AG09309 (cell line): ENCODE measurements around the gene PILRA.

Experiments
- DNase-seq: peaks from one replicate; pipeline ENCODE4 v3.0.0-alpha.2; 2010; ENCODE audit warnings: low read depth
- H3K4me3 ChIP-seq: 2 replicates; pipeline ENCODE4 v1.5.1; 2011; ENCODE audit warnings: mild to moderate bottlenecking, low read depth, low read length, moderate library complexity; ENCODE audit not compliant: control insufficient read depth
- TF ChIP-seq, protein P1 (sequence below): IDR thresholded peaks from 2 replicates; pipeline ENCODE4 v1.5.1; 2011; ENCODE audit warnings: mild to moderate bottlenecking, low read depth, low read length, inconsistent platforms; ENCODE audit not compliant: insufficient read depth, control insufficient read depth; ENCODE audit errors: missing control alignments

PILRA gene

DNA sequence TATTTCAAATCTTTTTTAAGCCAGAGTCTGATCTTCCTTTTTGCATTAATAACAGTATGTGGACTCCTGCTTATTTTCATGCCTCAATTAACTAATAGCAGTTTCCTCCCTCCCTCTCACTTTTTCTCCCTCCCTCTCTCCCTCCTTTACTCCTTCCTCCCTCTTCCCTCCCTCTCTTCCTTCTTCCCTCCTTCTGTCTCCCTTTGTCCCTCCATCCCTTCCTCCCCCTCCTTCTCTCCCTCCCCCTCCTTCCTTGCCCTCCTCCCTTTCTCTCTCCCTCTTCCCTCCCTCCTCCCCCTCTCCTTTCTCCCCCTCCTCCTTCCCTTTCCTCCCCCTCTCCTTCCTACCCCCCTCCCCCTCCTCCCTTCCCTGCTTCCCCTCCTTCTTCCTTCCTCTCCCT lies 53.2 kb downstream of the PILRA start:
- H3K4me3 ChIP-seq, result no peak overlapping the region
- DNase-seq, result no peak
- TF ChIP-seq, protein P1, sequence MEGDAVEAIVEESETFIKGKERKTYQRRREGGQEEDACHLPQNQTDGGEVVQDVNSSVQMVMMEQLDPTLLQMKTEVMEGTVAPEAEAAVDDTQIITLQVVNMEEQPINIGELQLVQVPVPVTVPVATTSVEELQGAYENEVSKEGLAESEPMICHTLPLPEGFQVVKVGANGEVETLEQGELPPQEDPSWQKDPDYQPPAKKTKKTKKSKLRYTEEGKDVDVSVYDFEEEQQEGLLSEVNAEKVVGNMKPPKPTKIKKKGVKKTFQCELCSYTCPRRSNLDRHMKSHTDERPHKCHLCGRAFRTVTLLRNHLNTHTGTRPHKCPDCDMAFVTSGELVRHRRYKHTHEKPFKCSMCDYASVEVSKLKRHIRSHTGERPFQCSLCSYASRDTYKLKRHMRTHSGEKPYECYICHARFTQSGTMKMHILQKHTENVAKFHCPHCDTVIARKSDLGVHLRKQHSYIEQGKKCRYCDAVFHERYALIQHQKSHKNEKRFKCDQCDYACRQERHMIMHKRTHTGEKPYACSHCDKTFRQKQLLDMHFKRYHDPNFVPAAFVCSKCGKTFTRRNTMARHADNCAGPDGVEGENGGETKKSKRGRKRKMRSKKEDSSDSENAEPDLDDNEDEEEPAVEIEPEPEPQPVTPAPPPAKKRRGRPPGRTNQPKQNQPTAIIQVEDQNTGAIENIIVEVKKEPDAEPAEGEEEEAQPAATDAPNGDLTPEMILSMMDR, result no peak

DNA sequence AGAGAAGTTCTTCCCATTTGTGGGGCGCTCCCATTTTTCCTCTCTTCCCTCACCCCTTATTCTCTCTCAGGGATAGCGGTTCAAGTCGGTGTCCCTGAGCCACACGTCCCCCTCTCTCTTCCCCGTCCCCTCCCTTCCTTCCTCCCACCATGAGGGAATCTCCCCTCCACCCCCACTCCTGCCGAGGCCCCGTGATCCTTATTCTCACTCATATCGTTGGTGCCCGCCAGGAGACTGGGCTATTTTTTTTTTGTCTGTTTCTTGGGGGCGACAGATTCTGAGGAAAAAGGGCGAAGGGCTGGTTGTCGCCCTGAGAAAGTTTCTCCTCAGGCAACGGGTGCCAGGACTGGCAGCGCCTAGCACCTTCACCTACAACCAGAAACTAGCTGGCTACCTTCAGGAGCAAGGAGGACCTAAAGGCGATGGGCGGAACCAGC lies 54.5 kb downstream of the PILRA start:
- no peak for DNase-seq
- H3K4me3 ChIP-seq, result peak overlapping the region; percentile 80
- TF ChIP-seq, protein P1, result no peak

GRCh38 chr7:100428199-100428966 lies 55.1 kb downstream of the PILRA start, which contains the start of gene ZCWPW1:
Gene ZCWPW1, minus strand, starts transcription at chr7:100428703. Its CDS starts 8,054 bp downstream, at chr7:100420649.
- peak within 1 kb of the TSS; percentile 80 for H3K4me3 ChIP-seq
- TF ChIP-seq, protein P1, result no peak
- peak; percentile 92 for DNase-seq

DNA sequence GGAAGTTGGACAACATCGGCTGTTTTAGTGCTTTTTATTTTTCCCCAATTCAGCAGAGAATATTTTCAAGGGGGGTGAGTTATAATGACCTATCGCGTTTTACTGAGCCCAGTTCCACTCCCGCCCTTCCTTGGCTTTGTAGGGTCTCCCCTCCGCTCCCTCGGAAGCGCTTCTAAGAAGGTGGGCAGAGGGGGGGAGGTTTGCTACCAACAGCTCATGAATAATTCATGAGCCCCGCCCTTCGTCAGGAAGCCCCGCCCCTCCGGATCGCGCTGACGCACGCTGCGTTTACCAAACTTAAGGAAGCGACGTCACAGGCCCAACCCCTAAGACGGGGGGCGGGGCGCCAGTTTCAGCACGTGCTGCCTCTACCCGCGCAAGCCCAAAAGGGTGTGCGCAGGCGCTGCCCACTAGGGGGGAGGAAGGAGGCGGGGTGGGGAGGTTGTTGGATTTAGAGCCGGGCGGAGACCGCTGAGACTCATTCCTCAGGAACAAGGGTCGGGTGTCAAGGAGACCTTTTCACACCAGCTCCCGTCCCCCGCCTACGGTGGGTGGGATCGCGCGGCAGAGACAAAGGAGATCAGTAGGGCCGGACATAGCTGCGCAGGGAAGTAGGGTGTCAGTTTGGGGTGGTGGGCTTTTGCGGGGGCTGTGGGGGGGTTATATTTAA lies 55.8 kb downstream of the PILRA start:
- peak overlapping the region; percentile 80 for H3K4me3 ChIP-seq
- TF ChIP-seq, protein P1, result no peak
- peak; percentile 98 for DNase-seq

- peak; percentile 84 for DNase-seq
- TF ChIP-seq, protein P1, result no peak
- peak within 1 kb of the TSS; percentile 80 for H3K4me3 ChIP-seq
These were observed 56.6 kb downstream of the PILRA start, which contains the start of gene MEPCE for GRCh38 chr7:100429637-100430492. Gene MEPCE, plus strand, starts transcription at chr7:100429831. Its CDS starts 188 bp downstream, at chr7:100430019.
